Activated CD4-positive, alpha-beta memory T cell treated with anti-CD3 and anti-CD28 coated beads for 36 hours (primary cell): ENCODE data around the gene NDE1. TPM values are rescaled to one million over a fixed set of nuclear protein-coding genes. Genes with fewer than 3 reads are reported as not detected.
"Not testable (repeated sequence)": the region's sequence is repeated elsewhere in the genome, so short reads cannot be mapped to it uniquely, and the experiment has no call there.

Experiments
- CTCF ChIA-PET: fragments of 350-600 bp; sonication (Branson Sonifier 250); formaldehyde crosslinking; loops from one replicate; lab custom pipeline; 2021; ENCODE audit warnings: antibody characterized with exemption, inconsistent platforms; lab: Charles Lee
- POLR2A ChIA-PET: fragments of 350-600 bp; sonication (Branson Sonifier 250); formaldehyde crosslinking; loops from one replicate; lab custom pipeline; 2021; ENCODE audit warnings: antibody characterized with exemption; lab: Charles Lee
- DNase-seq: peaks from one replicate; pipeline ENCODE4 v3.0.0-alpha.2; 2020
- H3K27ac Mint-ChIP-seq: one replicate; pipeline ENCODE4 v1.8.0; 2021; ENCODE audit warnings: mixed read lengths
- H3K27me3 Mint-ChIP-seq: one replicate; pipeline ENCODE4 v1.8.0; 2021; ENCODE audit warnings: mixed read lengths
- H3K36me3 Mint-ChIP-seq: one replicate; pipeline ENCODE4 v1.8.0; 2021; ENCODE audit warnings: mixed read lengths
- H3K4me1 Mint-ChIP-seq: one replicate; pipeline ENCODE4 v1.8.0; 2021; ENCODE audit warnings: low read depth, mixed read lengths
- H3K4me3 Mint-ChIP-seq: one replicate; pipeline ENCODE4 v1.8.0; 2021; ENCODE audit warnings: mild to moderate bottlenecking, mixed read lengths
- H3K9me3 Mint-ChIP-seq: one replicate; pipeline ENCODE4 v1.8.0; 2021; ENCODE audit warnings: mixed read lengths
- intact Hi-C: fragments of 100-400 bp; cut with micrococcal nuclease; formaldehyde crosslinking; loops from one replicate; pipeline ENCODE4 v1.15.1; 2023
- total RNA-seq, 2 experiments: library from RNA; stranded (reverse); gene quantifications; one replicate each; pipeline ENCODE4 v1.2.3, GENCODE V29; 2021

The NDE1 gene
- 100 to 1,000 TPM; 117 to 119 TPM for total RNA-seq

- intact Hi-C loops, result no loop called here
- peak within 1 kb of the TSS; percentile 99 for H3K27ac Mint-ChIP-seq
- no peaks in the 10 kb centered on the region for H3K9me3 Mint-ChIP-seq
- peaks cover 30% of the 10 kb centered on the region for H3K4me1 Mint-ChIP-seq
- peaks cover 13% of the 10 kb centered on the region for H3K36me3 Mint-ChIP-seq
- H3K4me3 Mint-ChIP-seq, result peak within 1 kb of the TSS; percentile 100
- H3K27me3 Mint-ChIP-seq, result no peaks in the 10 kb centered on the region
- CTCF ChIA-PET, result no interaction called here
- DNase-seq, result peak; percentile 93
- POLR2A ChIA-PET, result interaction anchor here (0.8 to 1.0 kb wide), 2 partner anchors 8 to 16 kb away, joined by 3 read pairs; partner anchors contain the start of gene MARF1
Observed at GRCh38 chr16:15650019-15650697, at the start of gene NDE1. NDE1 (plus strand) TSS chr16:15650245; CDS start chr16:15664779, 14,534 bp downstream.

GRCh38 chr16:15601212-15601879 lies 48.7 kb upstream of the NDE1 start:
- DNase-seq, result no peak
- intact Hi-C loops, result no loop called here
- POLR2A ChIA-PET, result interaction anchor here (1.0 kb wide), 1 partner anchor 9 kb away, joined by 3 read pairs; no protein-coding TSS in a partner anchor
- Mint-ChIP-seq H3K4me3 (no peak overlapping the region), H3K36me3 (peaks cover 54% of the 10 kb centered on the region), H3K9me3 (no peaks in the 10 kb centered on the region), H3K27ac (no peak overlapping the region), H3K27me3 (no peaks in the 10 kb centered on the region), H3K4me1 (peaks cover 2% of the 10 kb centered on the region)
- CTCF ChIA-PET, result no interaction called here

DNA sequence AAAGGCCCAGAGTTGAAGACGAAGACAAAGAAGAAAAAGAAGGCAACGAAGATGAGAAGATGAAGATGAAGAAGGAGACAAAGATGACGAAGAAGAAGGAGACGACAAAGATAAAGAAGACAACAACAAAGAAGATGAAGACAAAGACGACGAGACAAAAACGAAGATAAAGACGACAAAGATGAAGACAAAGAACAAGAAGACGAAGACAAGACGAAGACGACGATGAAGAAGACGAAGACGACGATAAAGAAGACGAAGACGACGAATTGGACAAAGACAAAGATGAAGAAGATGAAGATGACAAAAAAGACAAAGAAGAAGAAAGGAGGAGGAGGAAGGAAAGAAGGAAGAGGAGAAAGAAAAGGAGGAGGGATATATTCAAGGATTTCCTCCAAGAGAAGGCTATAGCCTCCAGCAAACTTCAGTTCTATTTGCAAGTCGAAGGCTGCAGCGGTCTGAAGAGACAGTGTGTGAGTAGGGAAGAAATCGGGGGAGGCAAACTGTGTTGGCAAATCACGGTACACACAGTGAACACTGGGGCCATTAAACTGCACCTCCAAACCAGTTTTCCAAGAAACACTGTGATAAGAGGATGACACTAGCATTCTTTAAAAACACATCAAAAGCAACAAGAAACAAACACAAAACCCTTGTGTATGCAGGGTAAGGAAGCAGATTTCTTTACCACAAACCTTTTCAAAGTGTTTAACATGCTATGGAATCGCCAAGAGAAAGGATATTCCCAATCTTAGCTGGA lies 47.6 kb upstream of the NDE1 start:
- Mint-ChIP-seq H3K27ac (no peak overlapping the region), H3K4me3 (no peak overlapping the region), H3K36me3 (peaks cover 58% of the 10 kb centered on the region), H3K9me3 (no peaks in the 10 kb centered on the region), H3K4me1 (peaks cover 2% of the 10 kb centered on the region), H3K27me3 (no peaks in the 10 kb centered on the region)
- intact Hi-C loops, result no loop called here
- ChIA-PET POLR2A (no interaction called here), CTCF (no interaction called here)
- no peak for DNase-seq

DNA sequence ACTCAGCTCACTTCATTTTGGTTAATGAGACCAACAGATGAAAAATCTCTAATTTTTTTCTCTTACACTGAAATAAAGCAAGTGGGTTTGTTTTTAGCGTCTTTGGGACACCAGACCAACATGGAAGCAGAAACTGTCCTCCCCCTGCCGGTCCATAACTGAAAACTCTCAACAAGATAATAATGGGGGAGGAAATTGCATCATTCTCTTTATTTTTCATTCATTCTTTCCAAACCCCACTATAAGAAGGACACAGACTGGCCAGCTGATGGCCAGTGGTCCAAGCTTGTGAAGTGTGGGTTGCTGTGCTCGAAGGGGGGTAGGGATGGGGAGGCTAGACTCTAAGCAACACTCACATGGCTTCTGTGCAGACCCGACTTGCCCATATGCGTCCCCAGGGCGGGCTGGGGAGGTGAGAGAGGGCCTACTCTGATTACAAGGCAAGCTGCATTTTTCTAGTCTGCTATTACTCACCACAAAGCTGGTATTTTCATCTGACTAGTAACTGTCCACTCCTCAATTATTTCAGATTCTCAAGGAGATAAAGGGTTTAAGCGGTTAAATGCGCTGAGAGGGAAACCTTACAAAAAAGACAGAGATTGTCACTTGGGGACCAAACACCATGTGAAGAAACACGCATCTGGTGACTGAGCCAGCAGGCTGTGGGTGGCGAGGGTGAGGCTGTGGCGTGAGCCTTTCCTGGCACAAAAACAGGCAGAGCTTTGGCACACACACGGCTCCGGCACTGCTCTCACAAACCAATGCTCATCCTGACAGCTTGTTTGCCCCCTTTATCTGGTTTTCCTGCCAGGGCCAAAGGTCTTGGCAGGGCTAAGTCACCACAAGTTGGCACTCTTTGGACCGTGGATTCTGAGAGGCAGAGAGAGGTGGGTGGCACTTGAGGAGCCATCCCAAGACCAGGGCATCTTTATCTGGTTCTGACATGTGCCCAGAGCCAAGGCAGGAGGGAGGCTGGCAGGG lies 45.3 kb upstream of the NDE1 start:
- Mint-ChIP-seq H3K4me3 (no peak overlapping the region), H3K4me1 (peaks cover 1% of the 10 kb centered on the region), H3K36me3 (peaks cover 57% of the 10 kb centered on the region), H3K27me3 (no peaks in the 10 kb centered on the region), H3K27ac (peak overlapping the region; percentile 42), H3K9me3 (no peaks in the 10 kb centered on the region)
- POLR2A ChIA-PET, result no interaction called here
- no peak for DNase-seq
- intact Hi-C loops, result no loop called here
- CTCF ChIA-PET, result no interaction called here

- ChIA-PET CTCF (no interaction called here), POLR2A (no interaction called here)
- peaks cover 57% of the 10 kb centered on the region for H3K36me3 Mint-ChIP-seq
- H3K27me3 Mint-ChIP-seq, result no peaks in the 10 kb centered on the region
- no peak overlapping the region for H3K4me3 Mint-ChIP-seq
- no peaks in the 10 kb centered on the region for H3K9me3 Mint-ChIP-seq
- H3K4me1 Mint-ChIP-seq, result peaks cover 10% of the 10 kb centered on the region
- no peak for DNase-seq
- intact Hi-C loops, result no loop called here
- H3K27ac Mint-ChIP-seq, result peak overlapping the region; percentile 53
Observed at GRCh38 chr16:15605839-15606517, 44.1 kb upstream of the NDE1 start.

GRCh38 chr16:15606518-15607220 lies 43.4 kb upstream of the NDE1 start:
- ChIA-PET POLR2A (no interaction called here), CTCF (interaction anchor here (0.9 kb wide), 1 partner anchor 37 kb away, joined by 4 read pairs; no protein-coding TSS in a partner anchor)
- Mint-ChIP-seq H3K9me3 (no peaks in the 10 kb centered on the region), H3K27ac (peak overlapping the region; percentile 53), H3K36me3 (peaks cover 55% of the 10 kb centered on the region), H3K4me1 (peaks cover 10% of the 10 kb centered on the region), H3K4me3 (no peak overlapping the region), H3K27me3 (no peaks in the 10 kb centered on the region)
- no peak for DNase-seq
- intact Hi-C loops, result no loop called here

GRCh38 chr16:15607221-15607699 lies 42.8 kb upstream of the NDE1 start:
- H3K27me3 Mint-ChIP-seq, H3K4me3 Mint-ChIP-seq, POLR2A ChIA-PET, H3K9me3 Mint-ChIP-seq, H3K4me1 Mint-ChIP-seq, intact Hi-C loops, DNase-seq: not testable (repeated sequence)
- CTCF ChIA-PET, result interaction anchor here (0.9 kb wide), 1 partner anchor 37 kb away, joined by 4 read pairs; no protein-coding TSS in a partner anchor
- Mint-ChIP-seq H3K36me3 (peaks cover 54% of the 10 kb centered on the region), H3K27ac (peak overlapping the region; percentile 53)

DNA sequence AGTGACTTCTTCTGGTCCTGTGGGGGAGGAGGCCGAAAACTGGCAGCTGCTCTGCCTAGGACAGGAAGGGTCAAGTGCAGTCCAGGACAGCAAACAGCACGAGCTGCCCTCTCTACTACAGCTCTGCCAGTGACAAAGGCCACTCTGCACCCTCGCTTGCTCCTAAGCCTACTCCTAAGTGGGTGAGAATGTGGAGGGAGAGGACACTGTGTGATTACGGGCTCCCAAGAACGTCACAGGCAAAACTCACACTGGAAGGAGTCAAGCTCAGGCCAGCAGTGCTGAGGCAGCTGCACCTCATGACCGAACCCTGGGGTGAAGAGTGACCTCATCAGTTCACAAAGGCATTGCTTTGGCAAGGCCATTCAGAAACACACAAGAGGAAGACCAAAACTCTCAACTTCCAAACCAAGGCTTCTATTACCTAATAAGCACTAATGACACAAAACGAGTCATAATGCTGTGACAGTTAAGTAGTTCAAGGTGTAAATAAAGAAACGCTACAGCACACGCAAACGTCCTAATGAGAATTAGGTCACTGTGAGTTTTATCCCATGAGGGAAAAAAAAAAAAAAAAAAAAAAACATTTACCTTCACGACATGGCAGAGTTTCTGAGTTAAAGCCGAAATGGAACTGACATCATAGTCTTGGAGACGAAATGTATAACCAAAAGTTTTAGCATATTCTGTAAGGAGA lies 42.2 kb upstream of the NDE1 start:
- POLR2A ChIA-PET, result no interaction called here
- no peak for DNase-seq
- peaks cover 55% of the 10 kb centered on the region for H3K36me3 Mint-ChIP-seq
- no peak overlapping the region for H3K27ac Mint-ChIP-seq
- intact Hi-C loops, result no loop called here
- H3K4me1 Mint-ChIP-seq, result peaks cover 10% of the 10 kb centered on the region
- no peaks in the 10 kb centered on the region for H3K9me3 Mint-ChIP-seq
- H3K4me3 Mint-ChIP-seq, result no peak overlapping the region
- CTCF ChIA-PET, result interaction anchor here (0.9 to 1.3 kb wide), 2 partner anchors 36 to 37 kb away, joined by 4 read pairs; no protein-coding TSS in a partner anchor
- no peaks in the 10 kb centered on the region for H3K27me3 Mint-ChIP-seq

DNA sequence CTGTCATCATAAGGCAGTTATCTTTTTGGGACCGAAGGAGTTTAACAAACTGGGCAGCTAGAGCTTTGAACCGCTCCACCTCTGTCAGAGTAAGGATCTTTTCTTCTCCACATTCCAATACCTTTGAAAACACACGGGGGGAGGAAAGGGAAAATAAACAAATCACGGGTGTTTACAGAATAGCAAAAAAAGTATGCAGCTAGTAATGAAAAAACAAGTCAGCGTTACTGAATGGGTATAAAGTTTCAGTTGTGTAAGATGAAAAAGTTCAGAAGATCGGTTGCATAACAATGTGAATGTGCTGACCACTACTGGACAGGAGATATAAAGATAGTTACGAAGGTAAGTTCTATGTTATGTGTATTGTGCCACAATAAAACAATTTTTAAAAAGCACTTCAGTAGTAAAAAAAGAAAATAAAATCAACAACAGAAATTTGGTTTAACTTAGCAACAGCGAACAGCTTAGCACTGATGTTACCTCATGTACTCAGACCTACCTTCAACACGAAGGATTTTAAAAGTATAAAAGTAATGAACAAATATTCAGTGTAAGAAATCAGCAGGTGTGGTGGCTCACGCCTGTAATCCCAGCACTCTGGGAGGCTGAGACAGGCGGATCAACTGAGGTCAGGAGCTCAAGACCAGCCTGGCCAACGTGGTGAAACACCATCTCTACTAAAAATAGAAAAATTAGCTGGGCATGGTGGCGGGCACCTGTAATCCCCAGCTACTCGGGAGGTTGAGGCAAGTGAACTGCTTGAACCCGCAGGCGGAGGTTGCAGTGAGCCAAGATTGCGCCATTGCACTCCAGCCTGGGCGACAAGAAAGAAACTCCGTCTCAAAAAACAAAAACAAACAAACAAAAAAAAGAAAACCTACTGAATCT lies 41.4 kb upstream of the NDE1 start:
- ChIA-PET CTCF (interaction anchor here (1.3 kb wide), 1 partner anchor 38 kb away, joined by 4 read pairs; no protein-coding TSS in a partner anchor), POLR2A (no interaction called here)
- Mint-ChIP-seq H3K4me3 (no peak overlapping the region), H3K9me3 (no peaks in the 10 kb centered on the region), H3K27me3 (no peaks in the 10 kb centered on the region), H3K36me3 (peaks cover 54% of the 10 kb centered on the region), H3K4me1 (peaks cover 10% of the 10 kb centered on the region), H3K27ac (no peak overlapping the region)
- intact Hi-C loops, result no loop called here
- DNase-seq, result no peak
